GM10847 (cell line): Measurements from ENCODE around the gene UBXN11.

Experiments used
- POLR2A ChIP-seq: IDR thresholded peaks from 2 replicates; pipeline ENCODE4 v1.6.1; 2011; ENCODE audit not compliant: insufficient read length; ENCODE audit errors: extremely low read depth

Gene UBXN11

DNA sequence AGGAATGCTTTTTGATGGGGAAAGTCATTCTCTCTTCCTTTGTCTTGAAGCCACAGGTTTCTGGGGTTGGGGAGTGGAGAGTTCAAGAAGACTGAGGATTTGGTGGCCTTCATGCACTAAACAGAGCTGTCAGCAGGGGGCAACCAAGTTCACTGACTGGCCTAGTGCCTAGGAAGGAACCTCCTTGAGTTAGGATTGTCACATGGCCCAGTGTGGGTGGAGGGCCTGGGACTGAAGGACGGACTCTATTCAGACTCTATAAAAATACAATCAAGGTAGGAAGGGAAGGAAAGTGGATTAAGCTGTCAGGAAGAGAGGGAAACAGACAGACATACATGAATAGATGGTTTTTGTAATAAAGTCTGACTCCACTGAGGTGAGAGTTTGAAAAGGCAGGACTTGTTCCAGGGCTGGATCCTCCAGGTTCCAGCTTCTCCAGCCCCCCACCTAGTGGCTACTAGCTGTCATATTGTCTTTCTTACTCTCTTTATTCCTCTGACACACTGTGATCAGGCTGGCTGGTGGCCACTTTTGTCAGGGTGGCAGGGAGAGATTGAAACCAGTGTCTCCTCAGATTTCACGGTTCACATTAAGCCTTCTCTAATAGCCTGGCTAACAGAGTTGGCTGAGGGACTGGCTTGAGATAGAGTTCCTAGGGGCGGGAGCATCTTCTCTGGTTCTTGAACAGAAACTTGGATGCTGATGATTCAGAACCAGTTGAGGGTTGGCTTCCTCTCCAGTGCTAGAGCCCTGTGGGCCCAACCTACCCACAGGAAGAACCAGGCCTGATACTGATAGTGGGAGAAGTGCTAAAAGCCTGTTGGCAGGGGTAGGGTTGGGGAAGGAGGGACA, 30.6 kb downstream of the UBXN11 start:
- no peak for TF ChIP-seq POLR2A

DNA sequence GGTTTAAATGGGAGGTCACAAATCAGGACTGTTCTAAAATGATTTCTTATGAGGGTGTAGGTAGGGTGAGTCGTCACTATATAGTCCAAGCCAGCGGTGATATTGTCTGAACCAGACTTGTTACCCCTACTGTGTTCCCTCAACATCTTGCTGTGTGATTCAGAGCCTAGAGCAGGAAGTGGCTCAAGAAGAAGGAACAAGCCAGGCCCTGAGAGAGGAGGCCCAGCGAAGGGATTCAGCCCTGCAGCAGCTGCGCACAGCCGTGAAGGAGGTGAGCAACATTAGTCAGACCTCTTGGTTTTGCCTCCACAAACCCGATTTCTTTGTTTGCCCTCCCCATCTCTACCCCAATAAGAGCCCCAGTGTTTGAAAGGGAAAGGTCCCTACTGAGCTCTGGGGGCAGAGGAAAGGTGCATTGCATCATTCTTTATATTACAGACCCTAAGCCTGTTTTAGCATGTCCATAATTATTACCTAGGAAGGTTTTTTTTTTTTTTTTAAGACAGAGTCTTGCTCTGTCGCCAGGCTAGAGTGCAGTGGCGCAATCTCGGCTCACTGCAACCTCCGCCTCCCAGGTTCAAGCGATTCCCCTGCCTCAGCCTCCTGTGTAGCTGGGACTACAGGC, 31.5 kb downstream of the UBXN11 start:
- TF ChIP-seq POLR2A: no peak

DNA sequence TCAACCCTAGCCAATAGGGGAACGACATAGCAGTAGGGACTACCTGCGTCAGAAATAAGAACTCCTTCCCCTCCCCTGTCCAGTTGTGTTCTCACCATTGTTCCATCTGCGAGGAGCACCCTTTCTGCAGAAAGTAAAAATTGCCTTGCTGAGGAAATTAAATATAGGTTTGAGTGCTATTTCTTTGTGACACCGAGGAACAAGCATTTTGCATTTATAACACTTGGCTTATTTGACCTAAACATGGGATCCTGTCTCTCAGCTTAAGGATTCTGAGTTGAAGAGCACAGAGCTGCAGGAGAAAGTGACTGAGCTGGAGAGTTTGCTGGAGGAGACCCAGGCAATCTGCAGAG, 37.3 kb downstream of the UBXN11 start:
- no peak for TF ChIP-seq POLR2A

DNA sequence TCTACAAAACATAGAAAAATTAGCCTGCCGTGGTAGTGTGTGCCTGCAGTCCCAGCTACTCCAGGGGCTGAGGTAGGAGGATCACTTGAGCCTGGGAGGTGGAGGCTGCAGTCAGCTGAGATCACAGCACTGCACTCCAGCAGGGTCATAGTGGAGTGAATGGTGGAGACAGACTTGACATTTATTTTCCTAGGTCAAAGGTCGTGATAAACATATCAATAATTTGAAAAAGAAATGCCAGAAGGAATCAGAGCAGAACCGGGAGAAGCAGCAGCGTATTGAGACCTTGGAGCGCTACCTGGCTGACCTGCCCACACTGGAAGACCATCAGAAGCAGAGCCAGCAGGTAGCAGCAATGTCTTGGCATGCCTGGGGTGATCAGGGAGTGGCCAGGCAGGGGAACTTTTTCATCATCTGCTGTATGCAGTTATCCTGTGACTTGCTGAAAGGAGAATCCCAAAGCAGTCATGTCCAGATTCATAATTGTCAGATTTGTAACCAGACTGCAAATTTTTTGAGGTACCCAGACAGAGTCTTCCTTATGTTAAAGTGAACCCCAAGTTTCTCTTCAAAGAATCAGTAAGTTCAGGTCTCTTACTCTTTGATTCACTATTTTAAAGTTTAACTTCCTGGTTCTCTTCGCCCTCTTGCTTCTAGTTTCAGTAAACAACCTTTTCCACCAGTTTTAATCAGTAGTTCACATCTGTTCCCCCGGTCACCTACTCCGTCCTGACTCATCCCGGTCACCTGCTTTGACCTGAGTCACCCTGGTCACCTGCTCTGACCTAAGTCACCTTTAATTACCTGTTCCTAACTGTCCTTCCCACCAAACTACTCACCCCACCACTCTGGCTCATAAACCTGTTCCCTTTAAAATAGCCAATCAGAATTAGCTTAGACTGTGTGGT, 37.9 kb downstream of the UBXN11 start:
- TF ChIP-seq POLR2A: no peak

DNA sequence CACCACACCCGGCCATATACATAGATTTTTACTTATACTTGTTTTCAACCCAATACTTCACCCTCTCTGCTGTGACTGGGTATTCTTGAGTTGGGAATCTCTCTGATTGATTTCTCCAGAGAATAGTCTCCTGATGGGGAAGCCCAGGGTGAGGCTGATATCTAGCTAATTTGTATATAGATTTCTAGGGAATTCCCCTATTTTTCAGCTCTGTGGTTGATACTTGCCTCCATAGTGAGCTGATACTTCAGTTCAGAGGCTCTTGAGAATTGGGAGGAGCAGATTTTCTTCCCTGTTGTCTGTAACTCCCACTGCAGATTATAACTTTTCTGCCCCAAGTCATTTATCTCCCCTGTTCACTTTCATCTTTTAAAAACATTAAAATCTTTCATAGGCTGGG, 41.0 kb downstream of the UBXN11 start:
- TF ChIP-seq POLR2A: no peak

DNA sequence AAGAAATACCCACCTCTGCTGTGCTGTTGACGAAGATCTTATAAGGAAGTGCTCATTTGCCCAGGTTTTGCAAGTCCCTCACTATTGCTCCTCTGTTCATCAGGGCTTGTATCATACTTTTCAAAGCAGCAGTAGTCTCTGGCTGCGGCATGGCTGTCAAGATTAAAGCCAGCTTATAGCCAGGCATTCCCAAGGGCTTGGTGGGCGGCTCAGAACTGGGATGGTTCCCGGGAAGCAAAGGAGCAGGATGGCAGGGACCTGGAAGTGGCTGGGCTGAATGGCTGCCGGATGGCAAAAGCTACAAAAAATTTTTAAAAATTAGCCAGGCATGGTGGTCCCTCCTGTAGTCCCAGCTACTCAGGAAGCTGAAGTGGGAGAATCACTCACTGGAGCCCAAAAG, 43.2 kb downstream of the UBXN11 start:
- no peak for TF ChIP-seq POLR2A

DNA sequence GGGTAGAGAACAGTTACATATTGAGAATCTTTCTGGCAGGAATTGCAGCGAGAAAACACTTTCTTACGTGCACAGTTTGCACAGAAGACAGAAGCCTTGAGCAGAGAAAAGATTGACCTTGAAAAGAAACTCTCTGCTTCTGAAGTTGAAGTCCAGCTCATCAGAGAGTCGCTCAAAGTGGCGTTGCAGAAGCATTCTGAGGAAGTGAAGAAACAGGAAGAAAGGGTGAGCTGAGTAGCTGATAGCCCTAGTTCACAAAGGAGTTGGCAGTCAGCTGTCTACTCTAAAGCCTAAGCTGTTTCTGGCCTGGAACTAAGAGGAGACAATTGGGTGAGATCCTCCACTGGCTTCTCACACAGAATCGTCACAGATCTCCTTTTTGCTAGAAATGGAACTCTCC, 46.9 kb downstream of the UBXN11 start:
- TF ChIP-seq POLR2A: no peak

DNA sequence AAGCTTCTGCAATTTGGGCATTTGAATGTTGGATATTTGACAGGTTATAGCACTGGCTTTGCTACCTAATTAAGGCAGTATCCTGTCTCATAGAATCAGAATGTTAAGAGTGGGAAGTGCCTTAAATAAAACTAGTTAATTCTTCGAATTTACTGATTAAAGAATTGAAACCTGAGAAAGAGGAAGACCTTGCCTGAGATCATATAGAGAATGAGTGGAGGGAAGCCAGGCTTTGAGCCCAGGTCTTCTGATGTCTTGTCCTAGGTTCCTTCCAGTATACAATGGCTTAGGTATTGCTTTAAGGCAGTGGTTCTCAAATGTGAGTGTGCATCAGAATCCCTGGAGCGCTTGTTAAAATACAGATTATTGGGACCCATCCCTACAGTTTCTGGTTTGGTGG, 47.4 kb downstream of the UBXN11 start:
- no peak for TF ChIP-seq POLR2A

DNA sequence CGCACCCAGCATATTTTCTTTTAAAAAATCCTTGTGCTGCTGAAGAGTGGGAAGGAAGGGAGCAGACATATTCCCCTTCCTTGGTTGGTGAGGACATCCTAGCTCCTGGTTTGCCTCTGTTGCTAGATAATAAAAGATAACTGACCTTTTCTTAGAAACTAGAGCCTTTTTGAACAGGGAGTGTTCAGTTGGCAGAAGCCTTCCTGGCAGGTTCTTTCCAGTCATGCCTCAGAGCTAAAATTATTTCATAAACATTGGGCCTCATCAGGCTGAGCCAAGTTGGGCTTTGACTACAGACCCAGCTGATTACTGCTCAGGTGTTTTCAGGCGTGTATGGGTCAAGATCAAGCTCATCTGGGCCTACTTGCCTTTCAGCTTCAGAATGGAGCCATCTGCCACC, 49.2 kb downstream of the UBXN11 start:
- no peak for TF ChIP-seq POLR2A

DNA sequence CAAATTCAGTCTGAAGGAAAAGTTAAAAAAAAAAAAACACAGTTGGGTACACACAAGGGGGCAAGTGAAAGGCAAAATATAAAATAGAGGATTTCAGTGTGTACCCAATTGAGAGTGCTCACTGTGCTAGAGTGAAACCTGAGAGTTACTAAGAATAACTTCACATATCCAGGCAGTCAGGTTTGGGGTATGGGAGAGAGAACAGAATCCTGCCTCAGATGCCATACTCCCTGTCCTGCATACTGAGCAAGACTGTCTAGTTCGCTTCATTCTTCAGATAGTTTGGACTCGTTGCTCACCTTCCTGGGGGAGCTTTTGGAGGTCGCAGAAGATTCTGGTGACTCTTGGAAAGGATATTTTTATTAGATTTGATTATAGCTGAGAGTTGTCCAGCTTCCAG, 52.0 kb downstream of the UBXN11 start:
- no peak for TF ChIP-seq POLR2A

DNA sequence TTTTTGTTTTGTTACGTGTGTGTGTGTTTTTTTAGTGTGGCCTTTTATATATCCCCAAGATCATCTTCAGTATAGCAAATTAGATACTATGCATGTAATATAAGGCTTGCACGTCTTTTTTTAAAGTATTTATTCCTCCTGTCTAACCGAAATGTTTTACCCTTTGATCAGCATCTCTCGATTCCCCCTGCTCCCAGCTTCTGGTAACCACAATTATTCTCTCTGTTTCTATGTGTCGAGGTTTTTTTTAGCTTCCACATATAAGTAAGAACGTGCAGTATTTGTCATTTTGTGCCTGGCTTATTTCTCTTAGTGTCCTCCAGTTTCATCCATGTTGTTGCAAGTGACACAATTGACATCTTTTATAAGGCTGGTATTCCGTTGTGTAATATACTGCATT, 53.7 kb downstream of the UBXN11 start:
- TF ChIP-seq POLR2A: no peak

DNA sequence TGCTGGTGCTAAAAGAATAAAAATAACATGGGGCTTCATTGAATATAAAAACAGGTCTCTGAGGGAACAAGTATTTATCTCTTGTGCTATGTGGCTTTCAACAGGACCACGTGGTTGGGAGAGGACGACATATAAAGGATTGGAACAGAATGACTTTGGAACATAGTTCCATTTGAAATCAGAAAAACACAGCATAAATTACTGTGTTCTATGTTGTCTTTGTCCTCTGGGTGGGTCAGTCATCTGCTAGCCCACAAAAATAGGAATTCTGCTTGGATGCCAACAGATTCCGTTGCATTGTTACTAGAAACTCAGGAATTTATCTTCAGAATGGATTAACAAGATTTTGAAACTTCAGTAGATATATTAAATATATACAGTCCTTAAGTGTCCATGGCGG, 66.5 kb downstream of the UBXN11 start:
- no peak for TF ChIP-seq POLR2A

DNA sequence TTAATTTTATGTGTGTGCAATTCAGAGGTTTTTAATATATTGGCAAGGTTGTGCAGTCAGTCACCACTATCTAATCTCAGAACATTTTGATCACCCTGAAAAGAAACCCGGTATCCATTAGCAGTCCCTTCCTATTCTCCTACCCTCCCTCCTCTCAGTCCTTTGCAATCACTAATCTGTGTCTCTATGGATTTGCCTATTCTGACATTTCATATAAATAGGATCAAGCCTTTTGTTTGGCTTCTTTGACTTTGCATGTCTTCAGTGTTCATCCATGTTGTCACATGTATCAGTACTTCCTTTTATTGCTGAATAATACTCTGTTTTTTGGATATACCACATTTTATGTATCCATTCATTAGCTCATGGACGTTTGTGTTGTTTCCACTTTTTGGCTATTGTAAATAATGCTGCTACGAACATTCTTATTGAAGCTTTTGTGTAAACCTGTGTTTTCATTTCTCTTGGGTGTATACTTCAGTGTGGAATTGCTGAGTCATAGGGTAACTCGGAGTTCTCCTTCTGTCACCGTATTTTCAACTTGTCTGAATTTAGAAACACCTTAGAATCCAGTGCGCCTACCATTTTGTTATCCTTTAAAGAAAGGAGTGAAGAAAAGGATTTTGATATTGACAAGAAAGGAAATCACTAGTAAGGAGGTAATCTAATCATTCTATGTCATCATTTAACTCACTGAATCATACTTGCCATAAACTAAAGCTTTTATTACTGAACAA, 69.0 kb downstream of the UBXN11 start:
- TF ChIP-seq POLR2A: no peak

DNA sequence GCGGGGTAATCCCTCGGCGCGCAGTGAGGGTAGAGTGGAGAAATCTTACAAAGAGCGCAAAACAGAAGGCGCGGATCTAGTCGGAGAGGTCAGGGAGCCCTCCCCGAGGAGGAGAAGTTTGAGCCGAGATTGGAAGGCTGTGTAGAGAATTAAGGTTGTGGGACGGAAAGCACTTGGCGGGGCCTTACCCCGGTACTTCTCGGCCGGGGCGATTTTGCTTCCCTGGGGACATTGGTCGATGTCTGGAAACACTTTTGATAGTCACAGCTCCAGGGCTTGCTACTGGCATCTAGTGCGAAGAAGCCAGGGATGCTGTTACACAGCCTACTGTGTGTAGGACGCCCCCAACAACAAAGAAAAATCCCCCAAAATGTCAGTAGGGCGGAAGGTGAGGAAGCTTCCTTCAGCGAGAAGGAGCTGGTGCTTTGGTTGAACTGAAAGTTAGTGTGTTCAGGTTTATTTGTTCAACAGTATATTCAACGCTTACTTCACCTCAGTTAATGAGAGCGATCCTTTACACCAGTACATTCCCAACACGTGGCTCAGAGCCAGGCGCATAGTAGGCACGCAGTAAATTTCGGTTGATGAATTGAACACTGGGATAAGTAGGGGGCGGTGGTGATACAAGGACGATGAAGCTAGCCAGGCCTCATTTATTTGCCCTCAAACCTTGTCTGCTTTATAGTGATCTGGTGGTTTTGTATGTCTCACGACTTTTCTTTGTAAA, 71.6 kb downstream of the UBXN11 start:
- no peak for TF ChIP-seq POLR2A
